GM23338 (cell line): Measurements from ENCODE around the gene SETDB2.

Experiments used
- CREB1 ChIP-seq: fragments of 250-450 bp; sonication (Bioruptor Pico); IDR thresholded peaks from 2 replicates; pipeline ENCODE4 v1.5.0; 2020; ENCODE audit warnings: low read depth, mild to moderate bottlenecking, moderate library complexity
- CTCF ChIP-seq, 2 experiments: fragments of 200-600 bp in 1 of 2; sonication (generic) in 1 of 2; conservative IDR thresholded peaks; 2 replicates each; pipeline versions ENCODE4 v1.5.1 to v1.6.1; 2016 to 2017; ENCODE audit warnings: antibody characterized with exemption in 2 of 2, low read depth in 2 of 2, mild to moderate bottlenecking in 2 of 2, moderate library complexity in 1 of 2
- ETS1 ChIP-seq: IDR thresholded peaks from 2 replicates; pipeline ENCODE4 v1.6.1; 2016; ENCODE audit warnings: antibody characterized with exemption
- EZH2 ChIP-seq: fragments of 200-600 bp; sonication (generic); IDR thresholded peaks from one replicate; pipeline ENCODE4 v1.8.0; 2017; ENCODE audit warnings: antibody characterized with exemption, mild to moderate bottlenecking, low read depth; ENCODE audit not compliant: unreplicated experiment
- EZH2phosphoT487 ChIP-seq: fragments of 200-600 bp; sonication (generic); IDR thresholded peaks from one replicate; pipeline ENCODE4 v1.8.1; 2018; ENCODE audit warnings: antibody characterized with exemption; ENCODE audit not compliant: unreplicated experiment
- JUNB ChIP-seq: IDR thresholded peaks from one replicate; pipeline ENCODE4 v1.6.1; 2016; ENCODE audit warnings: antibody characterized with exemption; ENCODE audit not compliant: unreplicated experiment
- NANOG ChIP-seq: IDR thresholded peaks from 2 replicates; pipeline ENCODE4 v1.6.1; 2016; ENCODE audit warnings: antibody characterized with exemption, borderline replicate concordance
- POLR2AphosphoS5 ChIP-seq: IDR thresholded peaks from 2 replicates; pipeline ENCODE4 v1.6.1; 2016; ENCODE audit warnings: antibody characterized with exemption, low read depth
- REST ChIP-seq: IDR thresholded peaks from one replicate; pipeline ENCODE4 v1.6.1; 2018; ENCODE audit warnings: antibody characterized with exemption; ENCODE audit not compliant: unreplicated experiment
- STAT1 ChIP-seq: IDR thresholded peaks from one replicate; pipeline ENCODE4 v1.6.1; 2016; ENCODE audit warnings: antibody characterized with exemption; ENCODE audit not compliant: unreplicated experiment
- ZNF114 ChIP-seq: fragments of 250-450 bp; sonication (Bioruptor Pico); IDR thresholded peaks from 2 replicates; pipeline ENCODE4 v1.5.0; 2020; ENCODE audit warnings: mild to moderate bottlenecking, moderate library complexity

GRCh38 chr13:49521224-49521623, 77.2 kb downstream of the SETDB2 start:
- TF ChIP-seq CTCF (conservative IDR thresholded peaks at IDR 0.05; ENCODE audit: low read depth in 2 of 2) (no peak), CREB1 (CRISPR knock-in tag) (no peak), EZH2 (no peak), POLR2AphosphoS5 (no peak), JUNB (no peak), EZH2phosphoT487 (no peak), ETS1 (no peak), REST (no peak), NANOG (no peak), STAT1 (no peak), ZNF114 (CRISPR knock-in tag) (no peak)
